ENCODE results near the gene NDUFAF7. TPM values are rescaled to one million over a fixed set of nuclear protein-coding genes. Genes with fewer than 3 reads are reported as not detected.

The NDUFAF7 gene
- polyA plus RNA-seq, 1 donor (not counting 4 experiments of a cell fraction or from before 2014, with no cell fraction given): 27.7 TPM

GRCh38 chr2:37226863-37227262, 4.6 kb upstream of the NDUFAF7 start:
- H3K27me3 ChIP-seq (ENCODE audit: control insufficient read depth, extremely low read depth, insufficient read depth, low read length): no peaks in the 10 kb centered on the region
- H3K9me1 ChIP-seq (ENCODE audit: control insufficient read depth, extremely low read depth, insufficient read depth, low read length): peaks cover 4% of the 10 kb centered on the region
- TF ChIP-seq EZH2 (IDR thresholded peaks at IDR 0.05; ENCODE audit: low read length) (no peak), CTCF (optimal IDR thresholded peaks at IDR 0.05 in 1 of 3, IDR thresholded peaks at IDR 0.05 in 1 of 3, conservative IDR thresholded peaks at IDR 0.05 in 1 of 3; ENCODE audit: extremely low read depth in 1 of 3, insufficient read depth in 2 of 3, low read length in 3 of 3) (no peak)
- no peak overlapping the region for H3K4me3 ChIP-seq (ENCODE audit: control insufficient read depth in 2 of 3, extremely low read depth in 1 of 3, insufficient read depth in 2 of 3, low read depth in 1 of 3, low read length in 3 of 3)
- dilution Hi-C loops (cut with MboI; ENCODE audit: extremely low pct_ligation_motif_present, low sequenced_read_pairs): no loop called here
- no peak for DNase-seq (ENCODE audit: low read depth, low spot score)
- H3K9me3 ChIP-seq (ENCODE audit: control insufficient read depth, low read depth, low read length): no peaks in the 10 kb centered on the region
- H3K36me3 ChIP-seq (ENCODE audit: control insufficient read depth in 2 of 2, extremely low read depth in 1 of 2, insufficient read depth in 2 of 2, low read length in 2 of 2): peaks cover 12 to 30% of the 10 kb centered on the region in 2 experiments
- no peak overlapping the region for H2AFZ ChIP-seq (ENCODE audit: control insufficient read depth, low read length)
- peaks cover 12% of the 10 kb centered on the region for H3K4me1 ChIP-seq (ENCODE audit: control insufficient read depth, extremely low read depth, insufficient read depth, low read length)
- no peak overlapping the region for H3K27ac ChIP-seq (ENCODE audit: control insufficient read depth, insufficient read depth, low read length)
- H3K79me2 ChIP-seq (ENCODE audit: control insufficient read depth, insufficient read depth, low read length): peaks cover 76% of the 10 kb centered on the region
- FAIRE-seq: no peak
- peaks cover 4% of the 10 kb centered on the region for H4K20me1 ChIP-seq (ENCODE audit: control insufficient read depth, extremely low read depth, insufficient read depth, low read length)
- no peak overlapping the region for H3K4me2 ChIP-seq (ENCODE audit: control insufficient read depth, extremely low read depth, insufficient read depth, low read depth, low read length)
- no peak overlapping the region for H3K9ac ChIP-seq (ENCODE audit: control insufficient read depth, extremely low read depth, insufficient read depth, low read length)

GRCh38 chr2:37228788-37229187, 2.7 kb upstream of the NDUFAF7 start:
- dilution Hi-C loops (cut with MboI; ENCODE audit: extremely low pct_ligation_motif_present, low sequenced_read_pairs): no loop called here
- no peak for TF ChIP-seq CTCF (optimal IDR thresholded peaks at IDR 0.05 in 1 of 3, IDR thresholded peaks at IDR 0.05 in 1 of 3, conservative IDR thresholded peaks at IDR 0.05 in 1 of 3; ENCODE audit: extremely low read depth in 1 of 3, insufficient read depth in 2 of 3, low read length in 3 of 3)
- TF ChIP-seq EZH2 (IDR thresholded peaks at IDR 0.05; ENCODE audit: low read length): no peak
- Histone ChIP-seq H3K9me1 (ENCODE audit: control insufficient read depth, extremely low read depth, insufficient read depth, low read length) (peaks cover 4% of the 10 kb centered on the region), H3K4me3 (ENCODE audit: control insufficient read depth in 2 of 3, extremely low read depth in 1 of 3, insufficient read depth in 2 of 3, low read depth in 1 of 3, low read length in 3 of 3) (no peak overlapping the region), H2AFZ (ENCODE audit: control insufficient read depth, low read length) (no peak overlapping the region), H3K9me3 (ENCODE audit: control insufficient read depth, low read depth, low read length) (no peaks in the 10 kb centered on the region), H3K9ac (ENCODE audit: control insufficient read depth, extremely low read depth, insufficient read depth, low read length) (no peak overlapping the region), H3K4me1 (ENCODE audit: control insufficient read depth, extremely low read depth, insufficient read depth, low read length) (peaks cover 23% of the 10 kb centered on the region), H4K20me1 (ENCODE audit: control insufficient read depth, extremely low read depth, insufficient read depth, low read length) (peaks cover 3% of the 10 kb centered on the region), H3K79me2 (ENCODE audit: control insufficient read depth, insufficient read depth, low read length) (peaks cover 91% of the 10 kb centered on the region), H3K36me3 (ENCODE audit: control insufficient read depth in 2 of 2, extremely low read depth in 1 of 2, insufficient read depth in 2 of 2, low read length in 2 of 2) (peaks cover 12 to 24% of the 10 kb centered on the region in 2 experiments), H3K4me2 (ENCODE audit: control insufficient read depth, extremely low read depth, insufficient read depth, low read depth, low read length) (no peak overlapping the region), H3K27me3 (ENCODE audit: control insufficient read depth, extremely low read depth, insufficient read depth, low read length) (no peaks in the 10 kb centered on the region), H3K27ac (ENCODE audit: control insufficient read depth, insufficient read depth, low read length) (no peak overlapping the region)
- no peak for DNase-seq (ENCODE audit: low read depth, low spot score)
- FAIRE-seq: no peak
